Brain microvascular endothelial cell (primary cell): ENCODE measurements around the gene SUSD1.

Experiments used
- DNase-seq: peaks from one replicate; pipeline ENCODE4 v3.0.0-alpha.2; 2020
- H3K27ac ChIP-seq: fragments of 250-450 bp; sonication (Bioruptor Pico); 2 replicates; pipeline ENCODE4 v1.5.1; 2020; ENCODE audit warnings: mild to moderate bottlenecking, moderate library complexity
- H3K27me3 ChIP-seq: fragments of 250-450 bp; sonication (Bioruptor Pico); replicated peaks from 2 replicates; pipeline ENCODE4 v1.5.1; 2020; ENCODE audit warnings: mild to moderate bottlenecking
- H3K36me3 ChIP-seq: fragments of 250-450 bp; sonication (Bioruptor Pico); replicated peaks from 2 replicates; pipeline ENCODE4 v1.5.1; 2020; ENCODE audit warnings: mild to moderate bottlenecking
- H3K4me3 ChIP-seq: 2 replicates; pipeline ENCODE4 v1.5.1; 2011; ENCODE audit warnings: low read depth, mild to moderate bottlenecking, control low read depth, low read length, moderate library complexity
- in situ Hi-C: cut with HindIII; loops from 2 replicates; pipeline ENCODE4 v1.10.0; 2017; ENCODE audit warnings: low sequenced_read_pairs, low pct_ligation_motif_present
- TF ChIP-seq, protein P1 (sequence below): IDR thresholded peaks from 2 replicates; pipeline ENCODE4 v1.5.1; 2011; ENCODE audit warnings: low read depth, mild to moderate bottlenecking, moderate library complexity, low read length, control low read depth, inconsistent platforms; ENCODE audit errors: missing control alignments

The SUSD1 gene

DNA sequence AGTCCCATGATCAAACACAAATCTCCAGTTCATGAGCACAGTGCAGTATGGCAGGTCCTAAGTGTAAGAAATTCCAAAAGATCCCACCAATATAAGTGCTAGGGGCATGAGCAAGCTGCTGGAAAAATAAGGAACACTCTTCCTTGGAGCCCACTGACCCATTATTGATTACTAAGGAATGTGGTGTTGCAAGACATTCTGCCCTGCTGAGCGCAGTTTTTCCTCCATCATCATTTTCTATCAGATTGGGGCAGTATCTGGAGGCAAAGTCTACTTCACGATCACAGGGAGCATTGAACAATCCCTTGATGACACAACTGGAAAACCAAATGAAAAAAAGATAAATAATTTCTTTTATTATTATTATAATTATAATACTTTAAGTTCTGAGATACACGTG lies 149.2 kb downstream of the SUSD1 start:
- Histone ChIP-seq H3K27ac (no peak overlapping the region), H3K36me3 (no peaks in the 10 kb centered on the region), H3K4me3 (no peak overlapping the region), H3K27me3 (no peaks in the 10 kb centered on the region)
- DNase-seq, result no peak
- TF ChIP-seq, protein P1, sequence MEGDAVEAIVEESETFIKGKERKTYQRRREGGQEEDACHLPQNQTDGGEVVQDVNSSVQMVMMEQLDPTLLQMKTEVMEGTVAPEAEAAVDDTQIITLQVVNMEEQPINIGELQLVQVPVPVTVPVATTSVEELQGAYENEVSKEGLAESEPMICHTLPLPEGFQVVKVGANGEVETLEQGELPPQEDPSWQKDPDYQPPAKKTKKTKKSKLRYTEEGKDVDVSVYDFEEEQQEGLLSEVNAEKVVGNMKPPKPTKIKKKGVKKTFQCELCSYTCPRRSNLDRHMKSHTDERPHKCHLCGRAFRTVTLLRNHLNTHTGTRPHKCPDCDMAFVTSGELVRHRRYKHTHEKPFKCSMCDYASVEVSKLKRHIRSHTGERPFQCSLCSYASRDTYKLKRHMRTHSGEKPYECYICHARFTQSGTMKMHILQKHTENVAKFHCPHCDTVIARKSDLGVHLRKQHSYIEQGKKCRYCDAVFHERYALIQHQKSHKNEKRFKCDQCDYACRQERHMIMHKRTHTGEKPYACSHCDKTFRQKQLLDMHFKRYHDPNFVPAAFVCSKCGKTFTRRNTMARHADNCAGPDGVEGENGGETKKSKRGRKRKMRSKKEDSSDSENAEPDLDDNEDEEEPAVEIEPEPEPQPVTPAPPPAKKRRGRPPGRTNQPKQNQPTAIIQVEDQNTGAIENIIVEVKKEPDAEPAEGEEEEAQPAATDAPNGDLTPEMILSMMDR, result no peak
- in situ Hi-C loops, result no loop called here

DNA sequence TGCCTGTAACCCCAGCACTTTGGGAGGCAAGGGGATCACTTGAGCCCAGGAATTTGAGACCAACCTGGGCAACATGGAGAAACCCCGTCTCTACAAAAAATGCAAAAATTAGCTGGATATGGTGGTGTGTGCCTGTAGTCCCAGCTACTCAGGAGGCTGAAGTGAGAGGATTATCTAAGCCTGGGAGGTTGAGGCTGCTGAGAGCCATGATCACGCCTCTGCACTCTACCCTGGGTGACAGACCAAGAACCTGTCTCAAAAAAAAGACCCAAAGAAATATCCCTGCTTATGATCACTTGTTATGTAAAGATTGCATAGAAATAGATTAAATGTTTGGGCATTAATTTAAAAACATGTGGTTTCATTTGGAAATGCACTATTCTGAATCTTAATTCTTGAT lies 153.4 kb downstream of the SUSD1 start:
- DNase-seq, result no peak
- H3K4me3 ChIP-seq, result no peak overlapping the region
- in situ Hi-C loops, result no loop called here
- peak overlapping the region; percentile 30 for H3K27ac ChIP-seq
- TF ChIP-seq, protein P1, result no peak
- no peaks in the 10 kb centered on the region for H3K36me3 ChIP-seq
- no peaks in the 10 kb centered on the region for H3K27me3 ChIP-seq

DNA sequence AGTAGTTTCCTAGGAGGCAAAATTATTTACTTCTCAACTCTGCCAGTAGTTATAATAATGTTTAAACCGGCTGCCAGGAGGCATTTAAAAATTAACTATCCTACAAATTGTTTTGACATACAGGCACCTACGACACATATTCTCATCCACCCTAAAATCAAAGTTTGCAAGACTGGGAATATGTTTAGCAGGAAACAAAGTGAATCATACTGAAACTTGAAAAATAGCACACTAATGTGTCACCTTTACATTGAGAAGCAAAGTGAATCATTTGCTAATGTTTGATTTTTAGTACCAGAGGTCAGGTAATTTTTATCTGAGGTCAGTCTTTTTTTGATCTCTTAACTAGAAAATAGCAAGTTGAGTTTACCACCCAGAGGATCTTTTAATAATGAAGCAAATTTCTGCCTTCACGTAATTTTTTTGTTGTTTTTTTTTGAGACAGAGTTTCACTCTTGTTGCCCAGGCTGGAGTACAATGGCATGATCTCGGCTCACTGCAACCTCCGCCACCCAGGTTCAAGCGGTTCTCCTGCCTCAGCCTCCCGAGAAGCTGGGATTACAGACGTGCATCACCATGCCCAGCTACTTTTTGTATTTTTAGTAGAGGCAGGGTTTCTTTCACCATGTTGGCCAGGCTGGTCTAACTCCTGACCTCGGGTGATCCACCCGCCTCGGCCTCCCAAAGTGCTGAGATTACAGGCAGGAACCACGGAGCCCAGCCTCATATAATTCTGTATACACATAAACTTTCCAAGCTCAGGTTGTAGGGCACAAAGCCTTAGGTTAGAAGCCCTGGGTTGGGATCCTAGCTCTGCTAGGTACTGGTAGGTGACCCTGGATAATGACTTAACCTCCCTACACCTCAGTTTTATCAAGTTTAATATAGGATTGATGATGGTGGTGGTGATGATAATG lies 154.2 kb downstream of the SUSD1 start:
- H3K27ac ChIP-seq, result peak overlapping the region; percentile 33
- no peaks in the 10 kb centered on the region for H3K27me3 ChIP-seq
- DNase-seq, result no peak
- TF ChIP-seq, protein P1, result no peak
- no peak overlapping the region for H3K4me3 ChIP-seq
- in situ Hi-C loops, result no loop called here
- no peaks in the 10 kb centered on the region for H3K36me3 ChIP-seq

DNA sequence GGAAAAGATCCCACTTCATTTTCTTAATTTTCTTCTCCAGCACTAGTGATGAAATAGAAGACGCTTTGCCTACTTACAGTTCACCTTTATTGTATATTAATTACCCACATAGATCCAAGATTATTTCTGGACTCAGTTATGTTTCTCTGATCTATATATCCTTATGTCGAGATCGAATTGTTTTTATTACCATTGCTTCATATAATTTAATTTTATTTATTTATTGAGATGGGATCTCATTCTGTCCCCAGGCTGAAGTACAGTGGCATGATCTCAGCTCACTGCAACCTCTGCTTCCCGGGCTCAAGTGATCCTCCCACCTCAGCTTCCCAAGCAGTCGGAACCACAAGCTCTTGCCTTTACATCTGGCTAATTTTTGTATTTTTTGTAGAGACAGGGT lies 157.2 kb downstream of the SUSD1 start:
- in situ Hi-C loops, result no loop called here
- no peaks in the 10 kb centered on the region for H3K27me3 ChIP-seq

DNA sequence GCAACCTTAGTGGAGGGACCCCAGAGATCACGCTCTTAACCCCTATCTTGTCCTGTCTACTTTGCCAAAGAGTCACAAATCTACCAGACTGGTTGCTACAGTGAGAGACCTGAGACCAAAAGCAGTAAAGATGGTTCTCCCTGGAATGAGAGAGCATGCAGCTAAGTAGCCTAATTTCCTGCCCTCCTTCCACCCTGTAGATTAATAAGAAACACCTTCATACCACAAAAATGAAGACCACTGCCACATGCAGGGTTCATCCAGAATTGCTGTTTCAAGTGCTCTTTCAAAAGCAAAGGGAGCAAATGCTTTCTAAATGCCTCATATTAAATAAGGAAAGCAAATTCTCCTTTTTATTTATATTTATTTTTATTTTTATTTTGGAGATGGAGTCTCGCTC lies 159.4 kb downstream of the SUSD1 start:
- no peaks in the 10 kb centered on the region for H3K27me3 ChIP-seq

More for the DNA sequence above, 157.2 kb downstream of the SUSD1 start:
- Histone ChIP-seq H3K27ac (no peak overlapping the region), H3K36me3 (no peaks in the 10 kb centered on the region), H3K4me3 (no peak overlapping the region)
- TF ChIP-seq, protein P1, result no peak
- no peak for DNase-seq

More for the DNA sequence above, 159.4 kb downstream of the SUSD1 start:
- TF ChIP-seq, protein P1, result no peak
- no peaks in the 10 kb centered on the region for H3K36me3 ChIP-seq
- DNase-seq, result no peak
- no peak overlapping the region for H3K27ac ChIP-seq
- in situ Hi-C loops, result no loop called here
- no peak overlapping the region for H3K4me3 ChIP-seq
